ENCODE data around the gene DENR. TPM values are rescaled to one million over a fixed set of nuclear protein-coding genes. Genes with fewer than 3 reads are reported as not detected.
"Not testable (repeated sequence)": the region's sequence is repeated elsewhere in the genome, so short reads cannot be mapped to it uniquely, and the experiment has no call there.

The DENR gene
- total RNA-seq, 1 donor from 2014 or later, result 68.4 TPM

DNA sequence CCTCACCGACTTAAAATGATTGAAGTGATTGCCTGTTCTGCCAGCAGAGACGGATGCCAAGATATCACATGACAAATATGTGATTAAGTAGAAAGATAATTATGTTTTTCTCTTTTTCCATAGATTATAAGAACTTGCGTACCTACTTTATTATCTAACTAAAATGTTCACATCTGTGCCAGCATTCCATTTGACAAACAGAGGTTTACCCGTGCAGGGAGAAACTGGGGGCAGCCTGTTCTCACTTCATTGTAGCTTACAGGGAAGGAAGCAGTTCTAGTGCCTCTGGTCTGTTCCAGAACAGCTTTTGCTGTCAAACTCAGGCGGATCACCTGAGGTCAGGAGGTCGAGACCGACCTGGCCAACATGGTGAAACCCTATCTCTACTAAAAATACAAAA, 51.3 kb downstream of the DENR start:
- H3K4me3 Mint-ChIP-seq (ENCODE audit: low read depth), result no peak overlapping the region
- H3K4me1 Mint-ChIP-seq (ENCODE audit: low read depth), result peaks cover 3% of the 10 kb centered on the region
- TF ChIP-seq CTCF (IDR thresholded peaks at IDR 0.05; ENCODE audit: unreplicated experiment), result no peak
- H3K27me3 Mint-ChIP-seq, result no peaks in the 10 kb centered on the region
- no peak for DNase-seq (ENCODE audit: low spot score, unreplicated experiment)
- no peaks in the 10 kb centered on the region for H3K9me3 Mint-ChIP-seq (ENCODE audit: low read depth)
- no peak overlapping the region for H3K27ac Mint-ChIP-seq
- H3K36me3 Mint-ChIP-seq (ENCODE audit: insufficient read depth), result no peaks in the 10 kb centered on the region

DNA sequence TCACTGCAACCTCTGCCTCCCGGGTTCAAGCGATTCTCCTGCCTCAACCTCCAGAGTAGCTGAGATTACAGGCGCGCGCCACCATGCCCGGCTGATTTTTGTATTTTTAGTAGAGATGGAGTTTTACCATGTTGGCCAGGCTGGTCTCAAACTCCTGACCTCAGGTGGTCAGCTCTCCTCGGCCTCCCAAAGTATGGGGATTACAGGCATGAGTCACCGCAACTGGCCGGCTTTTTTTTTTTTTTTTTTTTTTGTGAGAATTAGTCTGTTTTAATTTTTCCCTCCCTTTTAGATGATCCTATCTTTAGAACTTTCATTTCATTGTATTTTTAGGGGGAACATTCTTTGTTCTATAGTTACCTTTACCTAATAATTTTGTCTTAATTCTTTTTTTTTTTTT, 52.3 kb downstream of the DENR start:
- not testable (repeated sequence) for H3K4me3 Mint-ChIP-seq (ENCODE audit: low read depth); H3K27me3 Mint-ChIP-seq; H3K27ac Mint-ChIP-seq; H3K36me3 Mint-ChIP-seq (ENCODE audit: insufficient read depth); H3K9me3 Mint-ChIP-seq (ENCODE audit: low read depth); DNase-seq (ENCODE audit: low spot score, unreplicated experiment); H3K4me1 Mint-ChIP-seq (ENCODE audit: low read depth)

DNA sequence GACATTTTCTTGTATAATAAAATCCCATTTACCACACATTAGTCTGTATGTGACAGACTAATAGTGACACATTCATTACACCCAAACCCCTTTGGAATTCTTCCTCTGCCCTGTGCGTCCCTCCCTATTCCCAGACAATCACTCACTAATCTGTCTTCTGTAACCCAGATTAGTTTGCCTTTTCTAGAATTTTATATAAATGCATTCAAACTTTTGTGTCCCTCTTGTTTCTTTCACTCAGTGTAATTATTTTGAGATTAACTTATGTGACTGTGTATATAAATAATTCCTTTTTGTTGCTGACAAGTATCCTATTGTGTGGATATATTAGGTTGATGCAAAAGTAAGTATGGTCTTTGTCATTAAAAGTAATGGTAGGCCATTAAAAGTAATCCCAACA, 55.0 kb downstream of the DENR start:
- DNase-seq (ENCODE audit: low spot score, unreplicated experiment), result no peak
- H3K9me3 Mint-ChIP-seq (ENCODE audit: low read depth), result no peaks in the 10 kb centered on the region
- no peaks in the 10 kb centered on the region for H3K27me3 Mint-ChIP-seq
- no peak overlapping the region for H3K4me3 Mint-ChIP-seq (ENCODE audit: low read depth)
- TF ChIP-seq CTCF (IDR thresholded peaks at IDR 0.05; ENCODE audit: unreplicated experiment), result no peak
- H3K27ac Mint-ChIP-seq, result no peak overlapping the region
- H3K36me3 Mint-ChIP-seq (ENCODE audit: insufficient read depth), result no peaks in the 10 kb centered on the region
- peaks cover 3% of the 10 kb centered on the region for H3K4me1 Mint-ChIP-seq (ENCODE audit: low read depth)

- Mint-ChIP-seq H3K4me1 (ENCODE audit: low read depth) (no peaks in the 10 kb centered on the region), H3K27me3 (no peaks in the 10 kb centered on the region), H3K4me3 (ENCODE audit: low read depth) (no peak overlapping the region), H3K27ac (no peak overlapping the region), H3K36me3 (ENCODE audit: insufficient read depth) (peaks cover 1% of the 10 kb centered on the region), H3K9me3 (ENCODE audit: low read depth) (no peaks in the 10 kb centered on the region)
- DNase-seq (ENCODE audit: low spot score, unreplicated experiment), result no peak
- TF ChIP-seq CTCF (IDR thresholded peaks at IDR 0.05; ENCODE audit: unreplicated experiment), result no peak
These were observed 59.2 kb downstream of the DENR start for GRCh38 chr12:122811777-122812176.

DNA sequence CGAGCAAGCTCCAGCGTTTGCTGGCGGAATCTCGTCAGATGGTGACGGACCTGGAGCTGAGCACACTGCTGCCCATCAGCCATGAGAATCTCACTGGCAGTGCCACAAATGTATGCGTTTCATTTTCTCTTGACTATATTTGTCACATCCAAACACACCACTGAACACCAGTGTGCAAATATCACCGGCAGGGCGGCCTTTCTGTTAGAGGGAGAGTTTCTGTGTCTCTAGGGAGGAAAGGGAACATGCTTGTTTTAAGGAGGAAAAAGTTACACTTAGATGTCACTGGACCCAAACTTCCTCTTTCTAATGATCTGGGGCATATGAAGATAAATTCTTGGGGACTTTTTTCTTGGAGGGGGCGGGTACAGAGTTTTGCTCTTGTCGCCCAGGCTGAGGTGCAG, 60.7 kb downstream of the DENR start:
- no peak for DNase-seq (ENCODE audit: low spot score, unreplicated experiment)
- Mint-ChIP-seq H3K27me3 (no peaks in the 10 kb centered on the region), H3K4me1 (ENCODE audit: low read depth) (no peaks in the 10 kb centered on the region), H3K36me3 (ENCODE audit: insufficient read depth) (peaks cover 1% of the 10 kb centered on the region), H3K4me3 (ENCODE audit: low read depth) (no peak overlapping the region), H3K27ac (peak overlapping the region; percentile 27), H3K9me3 (ENCODE audit: low read depth) (no peaks in the 10 kb centered on the region)
- no peak for TF ChIP-seq CTCF (IDR thresholded peaks at IDR 0.05; ENCODE audit: unreplicated experiment)

- Mint-ChIP-seq H3K36me3 (ENCODE audit: insufficient read depth) (peaks cover 1% of the 10 kb centered on the region), H3K9me3 (ENCODE audit: low read depth) (no peaks in the 10 kb centered on the region), H3K4me1 (ENCODE audit: low read depth) (no peaks in the 10 kb centered on the region), H3K4me3 (ENCODE audit: low read depth) (no peak overlapping the region), H3K27me3 (no peaks in the 10 kb centered on the region), H3K27ac (no peak overlapping the region)
- no peak for TF ChIP-seq CTCF (IDR thresholded peaks at IDR 0.05; ENCODE audit: unreplicated experiment)
- DNase-seq (ENCODE audit: low spot score, unreplicated experiment), result no peak
These were observed 66.7 kb downstream of the DENR start for GRCh38 chr12:122819209-122819785.
